ENCODE results near the gene THBS3.

Gene THBS3

DNA sequence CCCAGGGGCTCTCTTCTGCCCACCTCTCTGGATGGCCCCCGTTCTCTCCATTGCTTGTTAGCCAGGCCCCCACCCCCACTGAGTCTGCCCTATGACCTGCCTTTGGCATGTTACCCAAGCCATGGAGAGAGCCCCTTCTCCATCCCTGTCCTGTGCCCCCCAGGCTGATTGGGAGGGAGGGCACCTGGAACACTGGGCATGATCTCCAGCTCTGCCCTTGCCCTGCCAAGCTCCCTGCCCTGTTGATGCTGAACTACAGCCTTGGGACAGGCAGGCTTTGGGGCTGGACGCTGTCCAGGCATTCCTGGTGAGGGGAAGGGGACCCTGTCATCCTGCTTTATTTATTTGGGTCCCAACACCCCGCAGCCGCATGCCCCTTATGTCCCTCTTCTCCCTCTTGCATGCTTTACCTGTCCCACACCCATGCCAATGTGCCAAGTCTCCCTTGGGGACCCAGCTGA, 23.3 kb downstream of the THBS3 start:
- Histone ChIP-seq H3K79me2 (ENCODE audit: control insufficient read depth, insufficient read depth, low read length) (no peaks in the 10 kb centered on the region), H3K36me3 (ENCODE audit: control insufficient read depth, insufficient read depth, low read length) (no peaks in the 10 kb centered on the region), H2BK5ac (ENCODE audit: low read length) (no peak overlapping the region), H3K4me2 (ENCODE audit: low read length) (no peak overlapping the region), H3K56ac (ENCODE audit: low read length) (no peak overlapping the region), H3K27me3 (ENCODE audit: insufficient read depth, low read length, poor library complexity) (no peaks in the 10 kb centered on the region), H4K5ac (ENCODE audit: low read length) (no peak overlapping the region), H3K79me1 (ENCODE audit: low read length) (no peaks in the 10 kb centered on the region), H2BK15ac (replicated peaks; ENCODE audit: low read depth) (no peak overlapping the region), H3K9ac (ENCODE audit: low read length) (no peak overlapping the region), H4K8ac (ENCODE audit: low read depth, low read length) (no peak overlapping the region), H3K4ac (ENCODE audit: low read depth, low read length) (no peak overlapping the region), H2BK120ac (ENCODE audit: low read depth, low read length) (no peak overlapping the region), H3K4me3 (ENCODE audit: low read length) (no peak overlapping the region), H2AK5ac (ENCODE audit: low read length) (no peak overlapping the region), H3K4me1 (ENCODE audit: control insufficient read depth, low read depth, low read length) (no peaks in the 10 kb centered on the region), H3K23ac (ENCODE audit: low read length) (no peak overlapping the region), H3K27ac (ENCODE audit: low read depth, low read length) (no peak overlapping the region), H3K18ac (ENCODE audit: low read length) (no peak overlapping the region)
- DNase-seq = no peak
- no CpG with 5 or more reads among the region's 4 CpGs for WGBS (ENCODE audit: extremely low coverage, insufficient coverage, low lambda C conversion rate)

DNA sequence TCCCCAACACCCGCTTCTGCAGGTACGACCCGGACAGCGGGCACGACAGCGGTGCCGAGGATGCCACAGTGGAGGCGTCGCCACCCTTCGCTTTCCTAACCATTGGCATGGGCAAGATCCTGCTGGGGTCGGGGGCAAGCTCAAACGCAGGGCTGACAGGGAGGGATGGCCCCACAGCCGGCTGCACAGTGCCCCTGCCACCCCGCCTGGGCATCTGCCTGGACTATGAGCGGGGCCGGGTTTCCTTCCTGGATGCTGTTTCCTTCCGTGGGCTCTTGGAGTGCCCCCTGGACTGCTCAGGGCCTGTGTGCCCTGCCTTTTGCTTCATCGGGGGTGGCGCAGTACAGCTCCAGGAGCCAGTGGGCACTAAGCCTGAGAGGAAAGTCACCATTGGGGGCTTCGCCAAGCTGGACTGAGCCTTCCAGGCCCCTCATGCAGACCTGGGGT, 23.9 kb downstream of the THBS3 start:
- no peak for DNase-seq
- H3K18ac ChIP-seq (ENCODE audit: low read length) = no peak overlapping the region
- no peak overlapping the region for H3K4ac ChIP-seq (ENCODE audit: low read depth, low read length)
- H3K56ac ChIP-seq (ENCODE audit: low read length) = no peak overlapping the region
- H3K27ac ChIP-seq (ENCODE audit: low read depth, low read length) = no peak overlapping the region
- H3K36me3 ChIP-seq (ENCODE audit: control insufficient read depth, insufficient read depth, low read length) = no peaks in the 10 kb centered on the region
- no peaks in the 10 kb centered on the region for H3K79me1 ChIP-seq (ENCODE audit: low read length)
- H3K79me2 ChIP-seq (ENCODE audit: control insufficient read depth, insufficient read depth, low read length) = no peaks in the 10 kb centered on the region
- no peak overlapping the region for H3K9ac ChIP-seq (ENCODE audit: low read length)
- H4K8ac ChIP-seq (ENCODE audit: low read depth, low read length) = no peak overlapping the region
- no peak overlapping the region for H3K4me2 ChIP-seq (ENCODE audit: low read length)
- no peak overlapping the region for H2BK15ac ChIP-seq (replicated peaks; ENCODE audit: low read depth)
- H4K5ac ChIP-seq (ENCODE audit: low read length) = no peak overlapping the region
- no peaks in the 10 kb centered on the region for H3K4me1 ChIP-seq (ENCODE audit: control insufficient read depth, low read depth, low read length)
- 100% methylated on average over 1 of the region's 20 CpGs for WGBS (ENCODE audit: extremely low coverage, insufficient coverage, low lambda C conversion rate)
- no peak overlapping the region for H3K23ac ChIP-seq (ENCODE audit: low read length)
- H2AK5ac ChIP-seq (ENCODE audit: low read length) = no peak overlapping the region
- no peaks in the 10 kb centered on the region for H3K27me3 ChIP-seq (ENCODE audit: insufficient read depth, low read length, poor library complexity)
- H2BK120ac ChIP-seq (ENCODE audit: low read depth, low read length) = no peak overlapping the region
- H3K4me3 ChIP-seq (ENCODE audit: low read length) = no peak overlapping the region
- H2BK5ac ChIP-seq (ENCODE audit: low read length) = no peak overlapping the region

DNA sequence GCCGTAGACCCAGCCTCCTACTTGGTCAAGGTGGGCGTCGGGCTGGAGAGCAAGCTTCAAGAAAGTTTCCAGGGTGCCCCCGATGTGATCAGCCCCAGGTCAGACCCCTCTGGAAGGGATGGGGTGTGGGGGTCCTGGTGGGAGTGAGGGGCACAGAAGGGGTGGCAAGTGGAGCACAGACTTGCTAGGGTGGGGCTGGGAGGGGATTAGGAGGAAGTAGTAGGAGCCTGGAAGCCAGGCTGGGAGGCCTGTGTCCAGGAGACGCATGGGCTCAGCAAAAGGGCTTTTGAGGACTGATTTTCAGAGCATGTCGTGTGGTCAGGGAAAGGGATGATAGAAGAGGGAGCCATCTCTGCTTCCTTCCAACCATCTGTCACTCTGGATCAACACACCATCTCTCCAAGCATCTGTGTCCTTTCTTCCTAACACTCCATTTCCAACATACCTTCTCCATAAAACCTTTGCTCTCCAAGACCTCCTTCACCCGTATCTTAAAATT, 25.6 kb downstream of the THBS3 start:
- 100% methylated on average over 1 of the region's 7 CpGs for WGBS (ENCODE audit: extremely low coverage, insufficient coverage, low lambda C conversion rate)
- H2BK120ac ChIP-seq (ENCODE audit: low read depth, low read length) = no peak overlapping the region
- H3K23ac ChIP-seq (ENCODE audit: low read length) = no peak overlapping the region
- no peak for DNase-seq
- no peak overlapping the region for H3K18ac ChIP-seq (ENCODE audit: low read length)
- no peak overlapping the region for H3K4me2 ChIP-seq (ENCODE audit: low read length)
- no peak overlapping the region for H3K56ac ChIP-seq (ENCODE audit: low read length)
- H3K27ac ChIP-seq (ENCODE audit: low read depth, low read length) = no peak overlapping the region
- no peak overlapping the region for H2BK15ac ChIP-seq (replicated peaks; ENCODE audit: low read depth)
- H4K5ac ChIP-seq (ENCODE audit: low read length) = no peak overlapping the region
- H2BK5ac ChIP-seq (ENCODE audit: low read length) = no peak overlapping the region
- no peak overlapping the region for H3K9ac ChIP-seq (ENCODE audit: low read length)
- no peak overlapping the region for H3K4me3 ChIP-seq (ENCODE audit: low read length)
- H2AK5ac ChIP-seq (ENCODE audit: low read length) = no peak overlapping the region
- H3K27me3 ChIP-seq (ENCODE audit: insufficient read depth, low read length, poor library complexity) = no peaks in the 10 kb centered on the region
- H3K36me3 ChIP-seq (ENCODE audit: control insufficient read depth, insufficient read depth, low read length) = peaks cover 3% of the 10 kb centered on the region
- H3K4ac ChIP-seq (ENCODE audit: low read depth, low read length) = no peak overlapping the region
- H3K79me1 ChIP-seq (ENCODE audit: low read length) = no peaks in the 10 kb centered on the region
- no peak overlapping the region for H4K8ac ChIP-seq (ENCODE audit: low read depth, low read length)
- no peaks in the 10 kb centered on the region for H3K4me1 ChIP-seq (ENCODE audit: control insufficient read depth, low read depth, low read length)
- no peaks in the 10 kb centered on the region for H3K79me2 ChIP-seq (ENCODE audit: control insufficient read depth, insufficient read depth, low read length)

DNA sequence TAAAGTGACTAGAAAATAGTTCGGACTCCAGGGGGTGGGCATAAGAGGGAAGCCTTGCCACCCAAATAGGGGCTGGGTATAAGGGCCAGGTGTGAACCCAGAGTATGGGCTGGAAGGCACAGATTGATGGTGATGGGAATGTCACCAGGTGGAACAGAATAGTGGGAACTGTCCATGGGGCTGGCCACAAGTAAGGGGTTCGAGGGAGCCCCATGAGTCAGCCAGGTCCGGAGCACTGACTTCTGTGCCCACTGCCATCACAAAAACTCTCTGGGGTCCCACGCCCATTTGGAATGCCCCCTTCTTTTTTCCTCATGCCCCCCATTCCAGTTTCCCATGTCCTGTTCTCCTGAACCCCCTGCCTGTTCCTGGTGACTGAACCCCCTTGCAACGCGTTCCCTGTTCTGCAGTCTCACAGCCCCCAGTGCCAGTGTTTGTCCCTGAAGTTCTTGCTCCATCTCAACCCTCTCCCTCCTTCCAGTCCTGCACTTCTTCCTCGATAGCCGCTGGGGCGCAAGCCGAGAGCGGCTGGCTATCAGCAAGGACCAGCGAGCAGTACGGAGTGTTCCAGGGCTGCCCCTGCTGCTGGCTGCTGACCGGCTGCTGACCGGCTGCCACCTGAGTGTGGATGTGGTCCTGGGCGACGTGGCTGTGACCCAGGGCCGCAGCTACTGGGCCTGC, 26.2 kb downstream of the THBS3 start:
- no peak overlapping the region for H2BK5ac ChIP-seq (ENCODE audit: low read length)
- WGBS (ENCODE audit: extremely low coverage, insufficient coverage, low lambda C conversion rate) = no CpG with 5 or more reads among the region's 18 CpGs
- H2BK120ac ChIP-seq (ENCODE audit: low read depth, low read length) = no peak overlapping the region
- no peak overlapping the region for H3K4ac ChIP-seq (ENCODE audit: low read depth, low read length)
- H3K4me3 ChIP-seq (ENCODE audit: low read length) = no peak overlapping the region
- no peak overlapping the region for H3K56ac ChIP-seq (ENCODE audit: low read length)
- H3K9ac ChIP-seq (ENCODE audit: low read length) = no peak overlapping the region
- H3K27ac ChIP-seq (ENCODE audit: low read depth, low read length) = no peak overlapping the region
- no peak overlapping the region for H2BK15ac ChIP-seq (replicated peaks; ENCODE audit: low read depth)
- DNase-seq = no peak
- H4K5ac ChIP-seq (ENCODE audit: low read length) = no peak overlapping the region
- no peaks in the 10 kb centered on the region for H3K79me1 ChIP-seq (ENCODE audit: low read length)
- no peak overlapping the region for H4K8ac ChIP-seq (ENCODE audit: low read depth, low read length)
- H3K23ac ChIP-seq (ENCODE audit: low read length) = no peak overlapping the region
- peaks cover 3% of the 10 kb centered on the region for H3K36me3 ChIP-seq (ENCODE audit: control insufficient read depth, insufficient read depth, low read length)
- H3K4me1 ChIP-seq (ENCODE audit: control insufficient read depth, low read depth, low read length) = no peaks in the 10 kb centered on the region
- no peaks in the 10 kb centered on the region for H3K79me2 ChIP-seq (ENCODE audit: control insufficient read depth, insufficient read depth, low read length)
- no peak overlapping the region for H3K18ac ChIP-seq (ENCODE audit: low read length)
- H3K4me2 ChIP-seq (ENCODE audit: low read length) = no peak overlapping the region
- H2AK5ac ChIP-seq (ENCODE audit: low read length) = no peak overlapping the region
- H3K27me3 ChIP-seq (ENCODE audit: insufficient read depth, low read length, poor library complexity) = no peaks in the 10 kb centered on the region

DNA sequence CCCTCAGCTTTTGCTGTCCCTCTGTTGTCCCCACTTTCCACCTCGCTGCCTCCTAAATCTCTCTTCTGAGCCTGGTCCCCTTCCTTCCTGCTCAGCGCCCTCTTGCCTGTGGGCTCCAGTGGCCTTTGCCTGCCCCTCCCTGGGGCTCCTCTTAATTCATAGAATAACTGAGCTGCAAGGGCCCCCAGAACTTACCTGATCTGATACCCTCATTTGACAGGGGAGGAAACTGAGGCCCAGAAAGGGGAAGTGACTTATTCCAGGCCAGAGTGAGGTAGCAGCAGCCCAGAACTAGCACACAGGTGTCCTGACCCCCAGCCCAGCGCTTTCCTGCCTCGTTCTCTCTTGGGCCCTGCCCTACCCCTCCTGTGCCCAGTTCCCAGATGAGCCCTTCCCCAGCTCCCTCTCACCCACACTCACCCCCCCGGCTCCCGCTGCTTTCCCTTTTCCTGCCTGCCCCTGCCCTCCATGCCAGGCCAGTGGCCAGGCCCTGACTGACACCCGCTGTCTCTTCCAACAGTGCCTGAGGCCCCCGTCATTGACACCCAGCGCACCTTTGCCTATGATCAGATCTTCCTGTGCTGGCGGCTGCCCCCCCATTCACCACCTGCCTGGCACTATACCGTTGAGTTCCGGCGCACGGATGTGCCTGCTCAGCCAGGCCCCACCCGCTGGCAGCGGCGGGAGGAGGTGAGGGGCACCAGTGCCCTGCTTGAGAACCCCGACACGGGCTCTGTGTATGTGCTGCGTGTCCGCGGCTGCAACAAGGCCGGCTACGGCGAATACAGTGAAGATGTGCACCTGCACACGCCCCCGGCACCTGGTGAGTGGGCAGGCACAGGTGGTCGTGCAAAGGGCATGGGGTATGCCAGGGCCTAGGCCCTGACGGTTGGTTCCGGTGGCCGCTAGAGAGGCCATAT, 28.3 kb downstream of the THBS3 start:
- H3K23ac ChIP-seq (ENCODE audit: low read length) = no peak overlapping the region
- no peaks in the 10 kb centered on the region for H3K79me1 ChIP-seq (ENCODE audit: low read length)
- no peak overlapping the region for H3K18ac ChIP-seq (ENCODE audit: low read length)
- H3K27ac ChIP-seq (ENCODE audit: low read depth, low read length) = no peak overlapping the region
- no peaks in the 10 kb centered on the region for H3K4me1 ChIP-seq (ENCODE audit: control insufficient read depth, low read depth, low read length)
- H2BK15ac ChIP-seq (replicated peaks; ENCODE audit: low read depth) = no peak overlapping the region
- no peak overlapping the region for H4K8ac ChIP-seq (ENCODE audit: low read depth, low read length)
- WGBS (ENCODE audit: extremely low coverage, insufficient coverage, low lambda C conversion rate) = no CpG with 5 or more reads among the region's 31 CpGs
- H3K56ac ChIP-seq (ENCODE audit: low read length) = no peak overlapping the region
- H4K5ac ChIP-seq (ENCODE audit: low read length) = no peak overlapping the region
- no peak overlapping the region for H2BK5ac ChIP-seq (ENCODE audit: low read length)
- H3K9ac ChIP-seq (ENCODE audit: low read length) = no peak overlapping the region
- H2AK5ac ChIP-seq (ENCODE audit: low read length) = no peak overlapping the region
- no peak overlapping the region for H3K4me3 ChIP-seq (ENCODE audit: low read length)
- no peak overlapping the region for H2BK120ac ChIP-seq (ENCODE audit: low read depth, low read length)
- DNase-seq = no peak
- no peaks in the 10 kb centered on the region for H3K27me3 ChIP-seq (ENCODE audit: insufficient read depth, low read length, poor library complexity)
- H3K79me2 ChIP-seq (ENCODE audit: control insufficient read depth, insufficient read depth, low read length) = no peaks in the 10 kb centered on the region
- no peak overlapping the region for H3K4ac ChIP-seq (ENCODE audit: low read depth, low read length)
- no peak overlapping the region for H3K4me2 ChIP-seq (ENCODE audit: low read length)
- peaks cover 3% of the 10 kb centered on the region for H3K36me3 ChIP-seq (ENCODE audit: control insufficient read depth, insufficient read depth, low read length)

Data from mesendoderm (in vitro differentiated cells).